ENCODE data around the gene UTP11. TPM values are rescaled to one million over a fixed set of nuclear protein-coding genes. Genes with fewer than 3 reads are reported as not detected.

Gene UTP11
- total and polyA plus RNA-seq, 4 donors = 11.0 to 17.8 (median 11.8) TPM

DNA sequence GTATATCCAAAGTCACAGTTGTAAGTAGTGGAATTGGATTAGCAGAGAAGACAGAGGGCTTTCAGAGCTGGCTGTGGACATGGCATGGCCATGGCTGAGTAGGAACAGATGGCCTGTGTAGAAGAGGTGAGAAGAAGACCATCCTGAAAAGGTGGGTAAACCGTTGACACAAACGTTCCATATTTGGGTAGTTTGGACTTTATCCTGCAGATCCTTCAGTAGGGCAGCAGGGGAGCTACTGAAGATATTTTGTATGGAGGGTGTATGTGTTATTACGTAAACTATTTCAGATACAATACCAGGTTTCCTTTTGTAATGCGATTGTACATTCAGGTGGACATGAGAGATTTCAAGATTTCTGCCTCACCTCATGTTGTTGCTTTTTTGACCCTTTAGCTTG lies 1.6 kb downstream of the UTP11 start:
- WGBS = 55% methylated on average over 4 of the region's 4 CpGs
- H3K9me3 ChIP-seq (ENCODE audit: control insufficient read depth in 4 of 4, low read length in 3 of 4) = no peaks in the 10 kb centered on the region
- no peak for DNase-seq (ENCODE audit: low spot score)
- H3K27me3 ChIP-seq (ENCODE audit: control insufficient read depth in 4 of 4, insufficient read depth in 4 of 4, low read length in 3 of 4) = no peaks in the 10 kb centered on the region
- H3K4me3 ChIP-seq (ENCODE audit: low read depth in 1 of 3, low read length in 3 of 3) = no peak overlapping the region
- H3K36me3 ChIP-seq (ENCODE audit: control insufficient read depth in 4 of 4, insufficient read depth in 3 of 4, low read depth in 1 of 4, low read length in 3 of 4) = peaks cover 1 to 32% (median 22%) of the 10 kb centered on the region in 4 donors
- no peak overlapping the region for H3K27ac ChIP-seq (ENCODE audit: low read depth in 1 of 2, low read length in 2 of 2)
- H3K4me1 ChIP-seq (ENCODE audit: control insufficient read depth in 4 of 4, insufficient read depth in 4 of 4, low read length in 3 of 4) = peaks cover 5 to 30% (median 22%) of the 10 kb centered on the region in 4 donors
- H3K9ac ChIP-seq (ENCODE audit: low read depth in 1 of 2, low read length in 2 of 2) = peak overlapping the region in 1 of 2 donors; percentile 57
- TF ChIP-seq RAD21 (IDR thresholded peaks at IDR 0.05) = no peak
- no peak for TF ChIP-seq HNF4G (IDR thresholded peaks at IDR 0.05)
- TF ChIP-seq FOXA2 (IDR thresholded peaks at IDR 0.05) = no peak
- no peak for TF ChIP-seq YY1 (IDR thresholded peaks at IDR 0.05)

DNA sequence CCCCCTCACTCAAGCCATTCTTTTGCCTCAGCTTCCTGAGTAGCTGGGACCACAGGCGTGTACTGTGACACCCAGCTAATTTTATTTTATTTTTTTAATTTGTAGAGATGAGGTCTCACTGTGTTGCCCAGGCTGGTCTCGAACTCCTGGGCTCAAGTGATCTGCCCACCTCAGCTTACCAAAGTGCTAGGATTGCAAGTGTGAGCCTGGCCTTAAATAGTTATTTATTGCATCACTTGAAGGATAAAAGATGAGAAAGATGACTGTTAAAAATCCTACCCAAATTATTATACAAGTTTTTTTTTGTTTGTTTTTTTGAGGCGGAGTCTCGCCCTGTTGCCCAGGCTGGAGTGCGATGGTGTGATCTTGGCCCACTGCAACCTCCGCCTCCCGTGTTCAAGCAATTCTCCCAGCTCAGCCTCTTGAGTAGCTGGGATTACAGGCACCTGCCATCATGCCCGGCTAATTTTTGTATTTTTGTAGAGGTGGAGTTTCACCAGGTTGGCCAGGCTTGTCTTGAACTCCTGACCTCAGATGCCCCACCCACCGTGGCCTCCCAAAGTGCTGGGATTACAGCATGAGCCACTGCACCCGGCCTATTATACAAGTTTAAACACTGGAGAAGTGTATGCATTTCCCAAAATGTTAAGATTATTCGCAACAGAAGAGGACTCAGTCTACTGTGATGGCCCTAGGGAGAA lies 2.3 kb downstream of the UTP11 start:
- H3K4me3 ChIP-seq (ENCODE audit: low read depth in 1 of 3, low read length in 3 of 3) = no peak overlapping the region
- peaks cover 5 to 30% (median 22%) of the 10 kb centered on the region in 4 donors for H3K4me1 ChIP-seq (ENCODE audit: control insufficient read depth in 4 of 4, insufficient read depth in 4 of 4, low read length in 3 of 4)
- H3K27ac ChIP-seq (ENCODE audit: low read depth in 1 of 2, low read length in 2 of 2) = no peak overlapping the region

More for the DNA sequence above, 2.3 kb downstream of the UTP11 start:
- Histone ChIP-seq H3K9ac (ENCODE audit: low read depth in 1 of 2, low read length in 2 of 2) (no peak overlapping the region), H3K36me3 (ENCODE audit: control insufficient read depth in 4 of 4, insufficient read depth in 3 of 4, low read depth in 1 of 4, low read length in 3 of 4) (peaks cover 1 to 36% (median 26%) of the 10 kb centered on the region in 4 donors), H3K9me3 (ENCODE audit: control insufficient read depth in 4 of 4, low read length in 3 of 4) (no peaks in the 10 kb centered on the region), H3K27me3 (ENCODE audit: control insufficient read depth in 4 of 4, insufficient read depth in 4 of 4, low read length in 3 of 4) (no peaks in the 10 kb centered on the region)
- no peak for DNase-seq (ENCODE audit: low spot score)
- WGBS = 84% methylated on average over 11 of the region's 11 CpGs
- TF ChIP-seq SP1 (IDR thresholded peaks at IDR 0.05) = no peak
- no peak for TF ChIP-seq TAF1 (conservative IDR thresholded peaks at IDR 0.05)
- TF ChIP-seq NR2F2 (IDR thresholded peaks at IDR 0.05) = no peak
- TF ChIP-seq HNF4G (IDR thresholded peaks at IDR 0.05) = no peak
- TF ChIP-seq RAD21 (IDR thresholded peaks at IDR 0.05) = no peak
- no peak for TF ChIP-seq YY1 (IDR thresholded peaks at IDR 0.05)
- no peak for TF ChIP-seq EGR1 (IDR thresholded peaks at IDR 0.05; ENCODE audit: low read depth in 2 of 2)
- no peak for TF ChIP-seq HNF4A (conservative IDR thresholded peaks at IDR 0.05)
- TF ChIP-seq RXRA (IDR thresholded peaks at IDR 0.05) = no peak
- TF ChIP-seq JUND (IDR thresholded peaks at IDR 0.05) = no peak
- TF ChIP-seq FOXA2 (IDR thresholded peaks at IDR 0.05) = no peak
- TF ChIP-seq, protein P1, sequence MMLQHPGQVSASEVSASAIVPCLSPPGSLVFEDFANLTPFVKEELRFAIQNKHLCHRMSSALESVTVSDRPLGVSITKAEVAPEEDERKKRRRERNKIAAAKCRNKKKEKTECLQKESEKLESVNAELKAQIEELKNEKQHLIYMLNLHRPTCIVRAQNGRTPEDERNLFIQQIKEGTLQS (IDR thresholded peaks at IDR 0.05) = no peak
- TF ChIP-seq, protein P2, sequence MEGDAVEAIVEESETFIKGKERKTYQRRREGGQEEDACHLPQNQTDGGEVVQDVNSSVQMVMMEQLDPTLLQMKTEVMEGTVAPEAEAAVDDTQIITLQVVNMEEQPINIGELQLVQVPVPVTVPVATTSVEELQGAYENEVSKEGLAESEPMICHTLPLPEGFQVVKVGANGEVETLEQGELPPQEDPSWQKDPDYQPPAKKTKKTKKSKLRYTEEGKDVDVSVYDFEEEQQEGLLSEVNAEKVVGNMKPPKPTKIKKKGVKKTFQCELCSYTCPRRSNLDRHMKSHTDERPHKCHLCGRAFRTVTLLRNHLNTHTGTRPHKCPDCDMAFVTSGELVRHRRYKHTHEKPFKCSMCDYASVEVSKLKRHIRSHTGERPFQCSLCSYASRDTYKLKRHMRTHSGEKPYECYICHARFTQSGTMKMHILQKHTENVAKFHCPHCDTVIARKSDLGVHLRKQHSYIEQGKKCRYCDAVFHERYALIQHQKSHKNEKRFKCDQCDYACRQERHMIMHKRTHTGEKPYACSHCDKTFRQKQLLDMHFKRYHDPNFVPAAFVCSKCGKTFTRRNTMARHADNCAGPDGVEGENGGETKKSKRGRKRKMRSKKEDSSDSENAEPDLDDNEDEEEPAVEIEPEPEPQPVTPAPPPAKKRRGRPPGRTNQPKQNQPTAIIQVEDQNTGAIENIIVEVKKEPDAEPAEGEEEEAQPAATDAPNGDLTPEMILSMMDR (IDR thresholded peaks at IDR 0.05; ENCODE audit: low read depth, low read length, missing input control) = no peak
- TF ChIP-seq, protein P3, sequence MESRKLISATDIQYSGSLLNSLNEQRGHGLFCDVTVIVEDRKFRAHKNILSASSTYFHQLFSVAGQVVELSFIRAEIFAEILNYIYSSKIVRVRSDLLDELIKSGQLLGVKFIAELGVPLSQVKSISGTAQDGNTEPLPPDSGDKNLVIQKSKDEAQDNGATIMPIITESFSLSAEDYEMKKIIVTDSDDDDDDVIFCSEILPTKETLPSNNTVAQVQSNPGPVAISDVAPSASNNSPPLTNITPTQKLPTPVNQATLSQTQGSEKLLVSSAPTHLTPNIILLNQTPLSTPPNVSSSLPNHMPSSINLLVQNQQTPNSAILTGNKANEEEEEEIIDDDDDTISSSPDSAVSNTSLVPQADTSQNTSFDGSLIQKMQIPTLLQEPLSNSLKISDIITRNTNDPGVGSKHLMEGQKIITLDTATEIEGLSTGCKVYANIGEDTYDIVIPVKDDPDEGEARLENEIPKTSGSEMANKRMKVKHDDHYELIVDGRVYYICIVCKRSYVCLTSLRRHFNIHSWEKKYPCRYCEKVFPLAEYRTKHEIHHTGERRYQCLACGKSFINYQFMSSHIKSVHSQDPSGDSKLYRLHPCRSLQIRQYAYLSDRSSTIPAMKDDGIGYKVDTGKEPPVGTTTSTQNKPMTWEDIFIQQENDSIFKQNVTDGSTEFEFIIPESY (IDR thresholded peaks at IDR 0.05) = no peak
